T-helper 9 cell (primary cell): ENCODE data around the gene MORN4.

Experiments
- DNase-seq: peaks from one replicate; pipeline ENCODE4 v3.0.0-alpha.2; 2020

MORN4 gene

DNA sequence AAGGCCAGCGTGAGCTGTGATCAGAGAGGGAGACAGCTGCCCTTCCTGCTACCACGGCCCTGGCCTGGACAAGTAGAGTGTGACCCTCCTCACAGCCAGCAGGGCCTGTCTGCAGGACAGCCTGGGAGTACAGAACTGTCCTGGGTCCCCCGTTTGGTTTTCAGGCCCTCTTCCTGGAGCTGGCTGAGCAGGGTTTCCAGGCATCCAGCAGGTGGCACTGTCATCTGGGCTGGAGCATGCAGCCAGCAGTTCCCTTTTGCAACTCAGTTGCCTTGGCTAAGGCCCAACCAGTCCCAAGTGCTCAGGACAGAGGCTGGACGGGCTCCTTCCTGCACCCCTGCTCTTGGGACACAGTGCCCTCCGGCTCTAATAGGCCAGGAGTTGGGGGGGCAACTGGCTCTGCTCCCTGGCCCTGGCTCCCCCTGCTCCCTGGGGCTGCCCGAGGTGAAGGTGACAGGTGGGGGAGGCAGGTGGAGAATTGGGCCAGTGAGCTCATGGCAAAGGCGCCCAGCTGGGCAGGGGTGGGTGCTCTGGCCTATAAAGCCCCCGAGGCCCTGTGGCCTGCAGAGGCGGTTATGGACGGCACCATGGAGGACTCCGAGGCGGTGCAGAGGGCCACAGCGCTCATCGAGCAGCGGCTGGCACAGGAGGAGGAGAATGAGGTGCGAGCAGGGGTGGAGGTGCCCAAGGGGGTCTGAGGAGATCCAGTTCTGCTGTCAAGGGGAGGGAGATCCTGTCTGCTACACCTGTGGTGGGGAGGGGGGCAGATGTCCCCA lies 60.9 kb downstream of the MORN4 start, which contains the start of gene ANKRD2:
Gene ANKRD2 (plus strand): TSS at position 566 of the 776 bp plus-strand sequence. CDS start 10 bp downstream, at position 576.
- DNase-seq, result peak; percentile 31

DNA sequence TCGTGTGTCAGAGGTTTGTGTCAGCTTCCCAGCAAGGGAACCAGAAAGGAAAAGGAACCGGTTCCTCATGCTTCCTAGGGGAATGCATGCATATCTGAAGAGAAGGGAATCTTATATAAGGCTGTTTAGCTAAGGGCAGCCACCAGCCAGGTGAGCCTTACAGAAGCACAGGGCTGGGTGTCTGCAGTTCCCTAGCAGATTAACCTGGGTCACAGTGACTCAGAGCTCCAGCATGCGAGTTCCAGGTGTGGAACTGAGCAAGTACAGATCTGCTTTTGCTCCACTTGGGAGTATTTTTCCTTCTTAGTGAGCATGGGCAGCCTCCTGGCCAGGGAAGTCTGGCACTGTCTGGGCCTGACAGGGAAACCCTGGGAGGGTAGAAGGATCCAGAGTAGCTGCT lies 61.7 kb downstream of the MORN4 start:
- no peak for DNase-seq

DNA sequence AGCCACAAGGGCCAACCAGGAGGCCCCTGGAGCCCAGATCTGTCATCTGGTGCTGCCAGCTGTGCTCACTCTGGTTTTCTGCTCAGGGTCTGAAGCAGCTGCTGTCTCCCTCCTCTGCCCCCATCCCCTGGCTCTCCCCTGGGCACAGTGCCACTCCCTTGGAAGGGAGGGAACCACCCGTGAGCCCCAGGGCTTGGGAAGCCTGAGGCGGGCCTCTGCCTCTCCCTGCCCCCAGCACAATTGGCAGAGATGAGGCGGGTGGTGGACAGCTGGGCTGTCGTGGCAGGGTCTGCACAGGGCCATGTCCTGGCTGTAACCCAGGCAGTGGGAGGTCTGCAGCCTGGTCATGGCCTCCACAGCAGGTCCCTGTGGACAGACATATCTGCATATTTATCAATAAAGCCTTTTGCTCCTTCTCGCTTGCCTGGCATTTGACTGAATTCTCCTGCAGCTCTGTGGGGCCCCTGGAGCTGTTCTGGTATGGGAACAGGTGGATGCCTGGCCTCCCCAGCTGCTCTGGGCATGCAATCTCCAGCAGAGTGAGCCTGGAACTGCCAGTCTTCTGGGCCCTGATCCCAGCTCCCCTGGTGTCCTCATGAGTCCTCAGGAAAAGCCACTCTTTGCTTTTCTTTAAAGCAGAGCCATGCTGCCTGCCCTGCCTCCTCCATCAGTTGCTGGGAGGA lies 62.4 kb downstream of the MORN4 start:
- DNase-seq, result no peak

DNA sequence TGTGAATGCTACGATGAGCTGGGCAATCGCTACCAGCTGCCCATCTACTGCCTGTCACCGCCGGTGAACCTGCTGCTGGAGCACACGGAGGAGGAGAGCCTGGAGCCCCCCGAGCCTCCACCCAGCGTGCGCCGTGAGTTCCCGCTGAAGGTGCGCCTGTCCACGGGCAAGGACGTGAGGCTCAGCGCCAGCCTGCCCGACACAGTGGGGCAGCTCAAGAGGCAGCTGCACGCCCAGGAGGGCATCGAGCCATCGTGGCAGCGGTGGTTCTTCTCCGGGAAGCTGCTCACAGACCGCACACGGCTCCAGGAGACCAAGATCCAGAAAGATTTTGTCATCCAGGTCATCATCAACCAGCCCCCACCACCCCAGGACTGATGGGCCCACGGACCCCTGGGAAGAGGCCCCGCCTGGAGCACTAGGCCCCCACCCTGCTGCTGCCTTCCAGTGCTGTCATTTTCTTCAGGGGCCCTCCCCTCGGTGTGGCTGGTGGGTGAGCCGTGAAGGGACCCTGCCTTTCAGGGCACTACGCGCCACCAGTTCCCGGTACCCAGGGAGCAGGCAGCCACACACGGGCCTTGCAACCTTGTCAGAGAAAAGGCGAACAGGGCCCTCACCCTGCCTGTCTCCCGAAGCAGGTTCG lies 63.0 kb downstream of the MORN4 start:
- DNase-seq, result no peak

DNA sequence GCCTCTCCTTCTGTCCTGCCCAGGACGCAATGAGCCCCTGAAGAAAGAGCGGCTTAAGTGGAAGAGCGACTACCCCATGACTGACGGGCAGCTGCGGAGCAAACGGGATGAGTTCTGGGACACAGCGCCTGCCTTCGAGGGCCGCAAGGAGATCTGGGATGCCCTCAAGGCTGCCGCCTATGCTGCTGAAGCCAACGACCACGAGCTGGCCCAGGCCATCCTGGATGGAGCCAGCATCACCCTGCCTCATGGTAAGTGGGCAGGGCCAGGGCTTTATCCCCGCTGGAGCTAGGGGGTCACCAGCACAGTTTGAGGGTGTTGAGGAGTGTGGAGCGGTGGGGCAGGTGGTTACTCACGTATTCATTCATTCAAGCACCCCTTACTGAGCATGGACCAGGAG lies 65.4 kb downstream of the MORN4 start:
- no peak for DNase-seq

DNA sequence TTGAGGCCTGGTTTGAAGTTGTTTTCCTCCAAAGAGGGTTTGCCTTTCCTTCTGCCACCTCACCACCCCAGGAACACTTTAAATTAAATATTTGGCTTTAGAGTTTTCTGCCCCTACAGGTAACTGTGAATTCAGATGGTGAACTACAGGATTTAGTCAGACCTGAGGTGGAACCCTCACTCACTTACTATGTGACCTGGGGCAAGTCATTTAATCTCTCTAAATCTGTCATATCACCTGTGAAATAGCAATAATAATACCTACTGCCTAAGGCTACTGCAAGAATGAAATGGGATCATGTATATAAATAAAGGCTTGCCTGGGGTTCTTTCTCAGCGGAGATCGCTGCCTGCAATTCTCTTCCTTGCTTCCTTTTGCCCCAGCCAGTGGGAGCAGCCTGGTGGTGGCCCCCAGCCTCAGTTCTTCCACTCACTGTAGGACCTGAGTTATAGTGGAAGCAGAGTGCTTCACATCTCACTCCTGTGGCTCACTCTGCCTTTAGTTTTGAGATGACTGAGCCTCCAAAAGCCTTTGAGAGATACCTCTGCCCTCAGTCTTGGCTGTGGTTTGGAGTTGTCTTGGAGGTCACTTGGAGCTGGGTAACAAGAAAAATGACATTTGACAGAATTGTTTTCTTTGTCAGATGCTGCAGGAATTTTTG lies 66.8 kb downstream of the MORN4 start:
- no peak for DNase-seq

DNA sequence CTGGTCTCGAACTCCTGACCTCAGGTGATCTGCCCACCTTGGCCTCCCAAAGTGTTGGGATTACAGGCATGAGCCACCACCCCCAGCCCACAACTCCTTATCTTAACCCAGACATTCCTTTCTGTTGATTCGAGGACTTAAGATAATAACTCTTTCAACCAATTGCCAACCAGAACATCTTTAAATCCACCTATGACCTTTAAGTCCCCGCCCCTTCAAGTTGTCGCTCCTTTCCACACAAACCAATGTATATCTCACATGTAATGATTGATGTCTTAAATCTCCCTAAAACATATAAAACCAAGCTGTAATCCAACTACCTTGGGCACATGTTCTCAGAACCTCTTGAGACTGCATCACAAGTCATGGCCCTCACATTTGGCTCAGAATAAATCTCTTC lies 68.5 kb downstream of the MORN4 start:
- no peak for DNase-seq
